Memory B cell (primary cell): Measurements from ENCODE around the gene PDCD7.
"Not testable (repeated sequence)": the region's sequence is repeated elsewhere in the genome, so short reads cannot be mapped to it uniquely, and the experiment has no call there.

Experiments
- ATAC-seq: fragments of 150-1000 bp; cut with Tn5 transposase; 2 replicates; pipeline ENCODE4 v1.10.0; 2021; ENCODE audit warnings: low read depth, mild to moderate bottlenecking, moderate library complexity
- DNase-seq, 2 donors: peaks; one replicate each; pipeline ENCODE4 v3.0.0; 2022; ENCODE audit warnings: low spot score in 2 of 2
- H3K27ac Mint-ChIP-seq: one replicate; pipeline ENCODE4 v1.8.0; 2022; ENCODE audit warnings: mild to moderate bottlenecking, moderate library complexity, mixed read lengths
- H3K27me3 Mint-ChIP-seq: one replicate; pipeline ENCODE4 v1.8.0; 2022; ENCODE audit warnings: mixed read lengths
- H3K36me3 Mint-ChIP-seq: one replicate; pipeline ENCODE4 v1.8.0; 2022; ENCODE audit warnings: mild to moderate bottlenecking, mixed read lengths
- H3K4me1 Mint-ChIP-seq: one replicate; pipeline ENCODE4 v1.8.0; 2022; ENCODE audit warnings: mixed read lengths
- H3K4me3 Mint-ChIP-seq: one replicate; pipeline ENCODE4 v1.8.0; 2022; ENCODE audit warnings: mild to moderate bottlenecking, moderate library complexity, mixed read lengths
- H3K9me3 Mint-ChIP-seq: one replicate; pipeline ENCODE4 v1.8.0; 2022; ENCODE audit warnings: mixed read lengths

The PDCD7 gene

DNA sequence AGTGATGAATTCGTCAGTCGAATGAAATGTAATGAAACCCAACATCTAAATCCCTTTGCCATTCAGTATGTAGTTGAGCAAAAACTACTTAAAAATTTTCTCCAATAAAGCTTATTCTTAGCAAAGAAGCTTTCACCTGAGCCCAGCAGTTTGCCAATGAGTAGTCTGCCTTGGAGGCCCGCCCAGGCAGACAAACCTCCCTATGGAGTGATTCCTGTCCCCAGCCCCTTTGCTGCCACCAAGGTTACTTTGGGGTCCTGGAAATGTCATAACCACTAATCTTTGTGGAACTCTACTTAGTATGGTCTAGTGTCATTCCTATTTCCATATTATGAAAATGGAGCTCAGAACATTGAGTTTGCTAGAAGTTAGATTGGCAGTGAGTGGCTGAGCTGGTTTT lies 30.7 kb downstream of the PDCD7 start:
- Mint-ChIP-seq H3K9me3 (no peaks in the 10 kb centered on the region), H3K36me3 (peaks cover 37% of the 10 kb centered on the region), H3K27me3 (no peaks in the 10 kb centered on the region), H3K27ac (no peak overlapping the region), H3K4me1 (peaks cover 5% of the 10 kb centered on the region), H3K4me3 (no peak overlapping the region)
- no peak for ATAC-seq
- DNase-seq = no peak

GRCh38 chr15:65101891-65102708 lies 31.5 kb downstream of the PDCD7 start:
- no peak for ATAC-seq
- H3K4me3 Mint-ChIP-seq = no peak overlapping the region
- peaks cover 5% of the 10 kb centered on the region for H3K4me1 Mint-ChIP-seq

DNA sequence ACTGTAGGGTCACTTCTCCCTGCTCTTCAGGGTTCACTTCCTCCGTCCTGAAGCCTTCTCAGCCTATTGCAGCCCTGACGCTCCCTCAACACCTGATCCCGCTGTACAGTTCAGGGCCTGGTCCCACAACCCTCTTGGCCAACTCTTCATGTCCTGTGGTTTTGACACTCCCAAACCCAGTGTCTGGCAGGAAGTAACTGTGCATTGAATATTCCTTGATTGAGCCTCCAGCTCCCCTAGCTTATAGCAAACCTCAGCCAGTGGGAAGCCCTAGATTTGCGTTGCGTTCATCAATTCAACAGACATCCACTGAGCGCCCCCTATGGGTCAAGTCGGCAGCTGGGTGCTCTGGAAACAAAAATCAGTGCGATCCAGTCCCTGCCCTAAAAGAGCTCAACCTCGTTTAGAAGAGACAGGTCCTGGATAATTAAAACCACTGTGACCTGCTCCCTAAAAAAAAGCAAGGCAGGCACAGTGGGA lies 32.2 kb downstream of the PDCD7 start:
- Mint-ChIP-seq H3K36me3 (peaks cover 34% of the 10 kb centered on the region), H3K27ac (no peak overlapping the region), H3K9me3 (no peaks in the 10 kb centered on the region), H3K27me3 (no peaks in the 10 kb centered on the region), H3K4me1 (peaks cover 5% of the 10 kb centered on the region), H3K4me3 (no peak overlapping the region)
- DNase-seq (no peak), ATAC-seq (no peak)

More at GRCh38 chr15:65101891-65102708, 31.5 kb downstream of the PDCD7 start:
- peaks cover 35% of the 10 kb centered on the region for H3K36me3 Mint-ChIP-seq
- DNase-seq = no peak
- no peaks in the 10 kb centered on the region for H3K9me3 Mint-ChIP-seq
- no peak overlapping the region for H3K27ac Mint-ChIP-seq
- H3K27me3 Mint-ChIP-seq = no peaks in the 10 kb centered on the region

DNA sequence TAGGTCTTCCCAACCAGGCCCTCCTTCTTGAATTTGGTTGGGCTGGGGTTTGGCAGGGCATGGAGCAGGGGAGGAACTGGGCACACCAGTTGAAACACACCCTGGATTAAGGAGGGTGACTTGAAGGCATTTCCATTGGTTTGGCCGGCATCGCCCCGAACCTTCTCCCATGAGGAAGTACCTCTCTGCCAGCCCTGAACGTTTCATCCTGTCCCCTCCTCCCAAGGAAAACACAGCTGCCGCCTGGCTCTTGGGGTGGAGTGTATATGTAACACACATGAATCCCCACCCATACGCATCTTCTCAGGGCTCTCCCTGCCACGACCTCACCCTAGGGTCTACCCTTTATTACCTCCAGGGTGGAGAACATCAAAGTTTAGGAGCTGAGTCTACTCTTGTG lies 33.2 kb downstream of the PDCD7 start:
- no peak for DNase-seq

GRCh38 chr15:65099801-65100200 lies 33.8 kb downstream of the PDCD7 start:
- H3K4me1 Mint-ChIP-seq, H3K27ac Mint-ChIP-seq, H3K27me3 Mint-ChIP-seq, H3K9me3 Mint-ChIP-seq, H3K4me3 Mint-ChIP-seq, ATAC-seq, DNase-seq: not testable (repeated sequence)
- H3K36me3 Mint-ChIP-seq = peaks cover 30% of the 10 kb centered on the region

More for the DNA sequence above, 33.2 kb downstream of the PDCD7 start:
- Mint-ChIP-seq H3K4me3 (no peak overlapping the region), H3K9me3 (no peaks in the 10 kb centered on the region), H3K27ac (no peak overlapping the region), H3K27me3 (no peaks in the 10 kb centered on the region), H3K4me1 (peaks cover 5% of the 10 kb centered on the region), H3K36me3 (peaks cover 33% of the 10 kb centered on the region)
- no peak for ATAC-seq

- Mint-ChIP-seq H3K4me3 (no peak overlapping the region), H3K36me3 (peaks cover 30% of the 10 kb centered on the region)
Observed at GRCh38 chr15:65099336-65099735, 34.3 kb downstream of the PDCD7 start.

DNA sequence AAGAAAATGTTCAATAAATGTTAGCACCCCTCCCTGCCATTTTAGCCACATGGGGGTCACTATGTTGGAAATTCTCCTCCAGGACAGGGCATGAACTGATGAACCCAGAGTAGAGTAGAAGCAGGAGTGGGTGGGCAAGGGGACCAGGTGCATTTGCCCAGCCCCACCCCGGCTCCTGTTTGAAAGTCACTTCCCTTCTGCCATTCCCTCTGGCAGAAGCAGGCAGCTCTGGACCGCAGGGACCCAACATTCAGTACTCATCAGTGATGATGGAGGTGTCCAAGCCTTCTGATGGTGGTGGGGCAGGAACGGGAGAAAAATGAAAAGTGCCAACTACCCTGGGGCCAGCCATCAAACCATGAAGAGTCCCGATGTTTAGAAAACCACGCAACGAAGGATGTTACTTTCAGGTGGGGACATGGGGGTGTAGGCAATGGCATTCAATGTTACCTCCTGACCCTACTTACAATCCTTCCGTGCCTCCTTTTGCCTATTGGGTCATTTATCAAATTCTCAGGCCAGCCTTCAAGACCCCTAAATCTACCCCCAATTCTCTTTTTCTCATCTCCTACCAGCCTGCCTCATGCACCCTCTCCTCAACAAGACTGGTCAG lies 35.9 kb downstream of the PDCD7 start:
- peaks cover 5% of the 10 kb centered on the region for H3K4me1 Mint-ChIP-seq
- H3K27me3 Mint-ChIP-seq = no peaks in the 10 kb centered on the region
- ATAC-seq (no peak), DNase-seq (no peak)
- H3K27ac Mint-ChIP-seq = peak overlapping the region; percentile 43
- H3K4me3 Mint-ChIP-seq = no peak overlapping the region
- peaks cover 25% of the 10 kb centered on the region for H3K36me3 Mint-ChIP-seq
- H3K9me3 Mint-ChIP-seq = no peaks in the 10 kb centered on the region

More at GRCh38 chr15:65099336-65099735, 34.3 kb downstream of the PDCD7 start:
- no peaks in the 10 kb centered on the region for H3K27me3 Mint-ChIP-seq
- no peak for ATAC-seq
- H3K4me1 Mint-ChIP-seq = peaks cover 5% of the 10 kb centered on the region
- DNase-seq = no peak
- H3K9me3 Mint-ChIP-seq = no peaks in the 10 kb centered on the region
- no peak overlapping the region for H3K27ac Mint-ChIP-seq

DNA sequence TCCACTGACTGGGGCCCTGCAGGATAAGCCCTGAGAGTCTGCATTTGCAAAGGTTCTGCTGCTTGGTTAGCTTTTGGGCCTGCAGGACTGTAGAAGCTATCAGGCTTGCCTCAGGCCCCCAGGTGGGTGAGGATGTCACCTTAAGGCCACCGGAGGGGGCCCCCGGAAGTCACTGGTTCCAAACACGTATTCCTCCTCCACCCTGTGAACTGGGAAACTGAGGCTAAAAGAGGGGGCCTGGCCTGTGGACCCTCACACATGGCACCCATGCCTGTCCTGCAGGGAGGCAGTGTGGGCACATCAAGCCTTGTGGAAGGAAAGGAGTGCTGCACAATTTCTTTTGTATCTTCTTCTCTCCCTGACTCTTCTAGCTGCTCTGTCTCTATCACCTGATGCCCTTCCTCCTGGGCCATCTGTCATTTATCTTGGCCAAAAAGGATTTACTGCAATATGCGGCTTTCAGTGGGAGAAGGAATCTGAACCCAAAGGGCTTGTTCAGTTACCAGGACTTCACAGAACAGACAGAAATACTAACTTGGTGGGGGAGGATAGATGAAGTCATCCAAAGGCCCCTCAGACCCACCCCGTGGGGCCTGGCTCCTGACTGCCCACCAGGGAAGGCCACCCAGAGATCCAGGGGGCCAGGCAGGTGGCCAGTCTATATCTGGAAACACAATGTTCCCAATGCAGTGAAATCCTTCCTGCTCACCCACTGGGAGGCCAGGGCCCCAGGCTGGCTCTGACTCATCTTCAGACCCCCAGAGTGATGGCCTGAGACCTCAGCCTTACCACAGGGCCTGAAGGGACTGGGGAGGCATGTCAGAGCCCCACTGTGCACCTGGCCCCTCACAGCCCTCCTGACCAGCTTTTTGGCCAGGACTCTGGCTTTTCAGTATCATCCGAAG lies 36.9 kb downstream of the PDCD7 start:
- Mint-ChIP-seq H3K4me1 (peaks cover 5% of the 10 kb centered on the region), H3K36me3 (peaks cover 24% of the 10 kb centered on the region), H3K27ac (no peak overlapping the region), H3K4me3 (no peak overlapping the region), H3K27me3 (no peaks in the 10 kb centered on the region), H3K9me3 (no peaks in the 10 kb centered on the region)
- DNase-seq = no peak
- no peak for ATAC-seq

- no peaks in the 10 kb centered on the region for H3K9me3 Mint-ChIP-seq
- peaks cover 18% of the 10 kb centered on the region for H3K36me3 Mint-ChIP-seq
- ATAC-seq (no peak), DNase-seq (no peak)
- H3K4me3 Mint-ChIP-seq = no peak overlapping the region
- H3K27ac Mint-ChIP-seq = no peak overlapping the region
- no peaks in the 10 kb centered on the region for H3K27me3 Mint-ChIP-seq
- H3K4me1 Mint-ChIP-seq = no peaks in the 10 kb centered on the region
Observed at GRCh38 chr15:65095747-65096104, 37.9 kb downstream of the PDCD7 start.

DNA sequence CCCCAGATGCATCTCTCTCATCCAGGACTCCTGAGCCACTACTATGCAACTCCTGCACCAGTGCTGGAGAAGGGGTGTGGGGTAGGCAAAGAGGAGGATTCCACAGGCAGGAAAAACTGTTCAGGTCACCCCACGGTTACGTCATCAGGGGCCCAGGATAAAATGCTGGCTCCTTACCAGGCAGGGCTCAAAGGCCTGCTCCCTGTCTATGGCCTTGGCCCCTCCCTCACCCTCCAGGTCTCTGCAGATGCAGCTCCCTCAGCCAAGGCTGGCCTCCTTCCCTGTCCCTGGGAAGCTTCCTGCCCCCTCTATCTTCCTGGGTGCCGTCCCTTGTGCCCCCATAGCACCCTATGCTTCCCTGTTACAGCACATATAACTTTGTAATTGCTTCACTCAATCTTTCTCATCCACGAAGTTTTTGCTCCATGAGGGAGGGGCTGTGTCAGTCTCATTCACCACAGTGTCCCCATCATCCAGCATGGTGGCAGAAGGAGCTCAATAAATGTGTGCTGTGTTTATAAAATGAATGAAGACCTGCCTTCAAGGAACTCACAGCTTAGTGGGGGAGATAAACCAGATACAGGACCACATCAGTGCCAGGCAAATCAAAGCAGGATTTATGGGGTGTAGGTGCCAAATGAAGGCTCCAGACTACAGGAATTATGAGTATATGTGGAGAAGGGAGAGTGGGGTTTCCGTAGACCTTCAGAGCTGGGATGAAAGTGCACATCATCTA lies 38.4 kb downstream of the PDCD7 start:
- no peaks in the 10 kb centered on the region for H3K4me1 Mint-ChIP-seq
- peak overlapping the region; percentile 17 for H3K27ac Mint-ChIP-seq
- no peaks in the 10 kb centered on the region for H3K27me3 Mint-ChIP-seq
- H3K9me3 Mint-ChIP-seq = no peaks in the 10 kb centered on the region
- no peak overlapping the region for H3K4me3 Mint-ChIP-seq
- H3K36me3 Mint-ChIP-seq = peaks cover 15% of the 10 kb centered on the region
- no peak for DNase-seq
- no peak for ATAC-seq

GRCh38 chr15:65094294-65094995 lies 39.2 kb downstream of the PDCD7 start:
- peaks cover 13% of the 10 kb centered on the region for H3K36me3 Mint-ChIP-seq
- no peaks in the 10 kb centered on the region for H3K9me3 Mint-ChIP-seq
- no peaks in the 10 kb centered on the region for H3K4me1 Mint-ChIP-seq
- no peak for DNase-seq
- ATAC-seq = no peak
- no peaks in the 10 kb centered on the region for H3K27me3 Mint-ChIP-seq
- no peak overlapping the region for H3K4me3 Mint-ChIP-seq
- H3K27ac Mint-ChIP-seq = no peak overlapping the region

- DNase-seq, H3K27me3 Mint-ChIP-seq, H3K4me1 Mint-ChIP-seq, H3K9me3 Mint-ChIP-seq, H3K27ac Mint-ChIP-seq, H3K36me3 Mint-ChIP-seq, ATAC-seq, H3K4me3 Mint-ChIP-seq: not testable (repeated sequence)
Observed at GRCh38 chr15:65093793-65094170, 39.8 kb downstream of the PDCD7 start.
